IPS DF 6.9 (cell line): Measurements from ENCODE around the gene TRERF1.

Experiments
- DNase-seq: peaks from one replicate; pipeline ENCODE4 v3.0.0-alpha.2; 2013; ENCODE audit warnings: low read depth, low spot score
- H3K27ac ChIP-seq: one replicate; pipeline ENCODE4 v1.5.1; 2013; ENCODE audit warnings: low read length, control low read depth
- H3K27me3 ChIP-seq: 2 replicates; pipeline ENCODE4 v1.6.1; 2013; ENCODE audit warnings: mild to moderate bottlenecking, low read length; ENCODE audit not compliant: control insufficient read depth, insufficient read depth
- H3K36me3 ChIP-seq: 2 replicates; pipeline ENCODE4 v1.6.1; 2013; ENCODE audit warnings: low read length; ENCODE audit not compliant: control insufficient read depth, insufficient read depth
- H3K4me1 ChIP-seq: 2 replicates; pipeline ENCODE4 v1.6.1; 2013; ENCODE audit warnings: low read length; ENCODE audit not compliant: control insufficient read depth, insufficient read depth
- H3K4me3 ChIP-seq: 2 replicates; pipeline ENCODE4 v1.5.1; 2013; ENCODE audit warnings: mild to moderate bottlenecking, low read length
- H3K9me3 ChIP-seq: 2 replicates; pipeline ENCODE4 v1.6.1; 2013; ENCODE audit warnings: low read length, inconsistent platforms; ENCODE audit not compliant: control insufficient read depth, insufficient read depth
- WGBS: extraction: QIAGEN DNeasy Blood & Tissue Kit; methylation state at CpG from one replicate; pipeline ENCODE4 v1.1.7; 2013; ENCODE audit warnings: mixed read lengths, missing lambda C conversion rate; ENCODE audit not compliant: insufficient read length, insufficient coverage; 5-methylcytosine and 5-hydroxymethylcytosine counted together

TRERF1 gene

DNA sequence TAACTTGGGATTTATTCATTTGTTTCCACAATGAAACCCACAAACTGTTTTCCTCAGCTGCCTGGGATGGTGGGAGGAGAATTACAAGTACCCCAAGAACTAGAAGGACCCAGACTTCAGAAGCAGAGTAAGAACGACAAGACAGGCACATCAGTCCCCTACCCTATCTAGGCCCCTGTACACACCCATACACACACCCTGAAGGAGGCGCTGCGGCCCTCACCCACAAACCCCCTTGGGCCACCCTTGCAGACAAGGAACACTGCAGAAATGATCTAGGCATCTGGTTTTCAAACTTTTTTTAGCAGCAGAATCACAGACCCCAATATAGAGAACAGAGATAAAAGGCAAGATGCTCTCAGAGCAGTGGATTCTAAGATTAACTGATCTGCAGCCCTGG is 55.0 kb downstream of the TRERF1 start:
- no CpG with 5 or more reads among the region's 3 CpGs for WGBS
- Histone ChIP-seq H3K4me1 (peaks cover 4% of the 10 kb centered on the region; the same call in 1 of the 2 replicates), H3K9me3 (no peaks in the 10 kb centered on the region), H3K27ac (no peak overlapping the region), H3K4me3 (no peak overlapping the region), H3K36me3 (no peaks in the 10 kb centered on the region), H3K27me3 (no peaks in the 10 kb centered on the region)
- DNase-seq = no peak

DNA sequence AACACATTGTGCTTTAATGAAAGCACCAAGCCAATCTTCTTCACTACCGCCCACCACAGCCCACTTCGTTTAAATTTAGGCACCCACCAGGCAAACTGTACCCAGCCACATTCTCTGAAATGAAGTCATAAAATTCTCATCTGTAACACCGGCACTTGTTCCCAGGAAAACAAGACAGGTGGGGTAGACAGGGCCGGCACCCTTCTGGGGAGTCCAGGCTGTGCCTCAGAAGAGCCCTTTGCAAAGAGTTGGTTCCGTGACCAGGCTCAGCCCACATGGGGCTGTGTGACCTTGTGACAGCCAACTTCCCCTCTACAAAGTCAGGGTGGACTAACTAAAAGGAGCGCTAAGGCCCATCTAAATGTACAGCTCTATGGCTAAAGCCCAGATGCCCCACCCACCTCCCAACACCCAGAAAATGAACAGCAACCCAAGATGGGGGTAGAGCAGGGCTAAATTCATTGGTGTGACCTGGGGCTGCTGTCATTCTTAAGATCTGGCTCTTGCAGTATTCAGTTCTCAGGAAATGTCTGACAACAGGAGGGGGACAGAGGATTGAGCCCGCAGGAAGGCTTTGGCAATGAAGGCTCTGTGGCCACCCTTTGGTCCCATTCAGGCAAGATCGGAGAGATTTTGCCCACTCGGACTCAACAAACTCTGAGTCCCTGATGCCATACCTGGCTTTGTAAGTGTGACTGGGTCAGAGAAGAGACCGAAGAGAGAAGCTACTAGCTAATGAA is 56.7 kb downstream of the TRERF1 start:
- Histone ChIP-seq H3K27ac (no peak overlapping the region), H3K4me1 (peaks cover 6% of the 10 kb centered on the region), H3K36me3 (no peaks in the 10 kb centered on the region), H3K27me3 (no peaks in the 10 kb centered on the region), H3K9me3 (no peaks in the 10 kb centered on the region), H3K4me3 (no peak overlapping the region)
- DNase-seq = no peak
- WGBS = no CpG with 5 or more reads among the region's 10 CpGs

DNA sequence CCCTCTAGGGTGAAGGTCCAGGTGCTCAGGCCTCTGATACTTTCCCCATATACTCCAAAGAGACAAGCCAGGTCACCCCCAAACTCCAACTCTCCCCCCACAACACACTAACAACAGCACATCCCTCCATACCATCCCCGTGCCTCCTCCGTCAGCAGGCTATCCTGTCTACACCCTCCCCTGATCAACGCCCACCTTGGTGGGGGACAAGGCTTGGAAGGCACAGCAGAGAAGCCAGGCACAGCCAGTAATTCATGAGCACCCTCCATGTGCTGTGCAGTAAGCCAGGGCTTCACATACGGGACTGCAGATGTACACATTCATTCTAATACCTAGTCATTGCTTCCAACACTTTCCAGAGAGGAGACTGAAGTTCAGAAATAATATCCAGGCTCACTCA is 57.6 kb downstream of the TRERF1 start:
- Histone ChIP-seq H3K4me3 (no peak overlapping the region), H3K36me3 (no peaks in the 10 kb centered on the region), H3K27ac (no peak overlapping the region), H3K27me3 (no peaks in the 10 kb centered on the region), H3K9me3 (no peaks in the 10 kb centered on the region), H3K4me1 (peaks cover 6% of the 10 kb centered on the region)
- no CpG with 5 or more reads among the region's 4 CpGs for WGBS
- no peak for DNase-seq

DNA sequence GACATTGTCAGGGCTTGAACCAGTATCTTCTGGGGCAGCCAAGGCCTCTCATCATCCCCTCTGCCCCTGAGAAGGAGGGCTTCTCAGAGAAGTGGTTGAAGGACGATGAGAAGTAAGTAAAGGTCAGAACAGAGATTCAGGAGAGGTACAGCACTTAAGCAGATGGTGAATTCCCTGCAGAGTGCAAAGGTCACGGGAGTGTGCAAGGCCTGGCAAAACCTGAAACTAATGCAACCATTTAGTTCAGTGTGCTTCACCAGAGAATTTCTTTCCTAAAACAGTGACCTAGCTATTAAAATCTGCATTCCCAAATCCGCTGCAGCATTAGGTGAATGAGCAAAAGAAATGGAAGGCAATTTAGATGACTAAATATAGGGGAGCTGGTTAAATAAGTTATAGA is 58.4 kb downstream of the TRERF1 start:
- H3K4me1 ChIP-seq = peaks cover 6% of the 10 kb centered on the region
- H3K9me3 ChIP-seq = no peaks in the 10 kb centered on the region
- no peak overlapping the region for H3K4me3 ChIP-seq
- H3K27ac ChIP-seq = no peak overlapping the region
- no peaks in the 10 kb centered on the region for H3K27me3 ChIP-seq
- no CpG with 5 or more reads among the region's 3 CpGs for whole genome bisulfite sequencing
- DNase-seq = no peak
- H3K36me3 ChIP-seq = no peaks in the 10 kb centered on the region

DNA sequence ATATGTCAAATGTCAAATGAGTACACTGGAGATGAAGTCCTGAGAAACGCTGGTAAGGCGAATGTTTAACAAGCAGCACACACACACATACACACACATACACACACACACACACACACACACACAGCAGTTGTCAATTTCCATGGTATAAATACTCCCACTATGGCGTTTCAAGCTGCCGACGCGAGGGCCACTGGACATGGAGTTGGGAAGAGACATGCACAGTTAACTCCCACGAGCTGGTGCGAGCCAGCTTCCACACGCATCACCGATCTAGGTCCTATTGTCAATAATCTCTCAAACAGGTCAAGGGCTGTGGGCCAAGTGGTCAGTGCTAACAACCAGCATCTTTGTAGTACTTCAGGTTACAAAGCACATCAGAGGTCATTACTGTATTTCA is 58.9 kb downstream of the TRERF1 start:
- no peaks in the 10 kb centered on the region for H3K36me3 ChIP-seq
- WGBS = no CpG with 5 or more reads among the region's 10 CpGs
- H3K9me3 ChIP-seq = no peaks in the 10 kb centered on the region
- no peak overlapping the region for H3K4me3 ChIP-seq
- DNase-seq = no peak
- H3K4me1 ChIP-seq = peaks cover 6% of the 10 kb centered on the region
- H3K27me3 ChIP-seq = no peaks in the 10 kb centered on the region
- H3K27ac ChIP-seq = no peak overlapping the region

DNA sequence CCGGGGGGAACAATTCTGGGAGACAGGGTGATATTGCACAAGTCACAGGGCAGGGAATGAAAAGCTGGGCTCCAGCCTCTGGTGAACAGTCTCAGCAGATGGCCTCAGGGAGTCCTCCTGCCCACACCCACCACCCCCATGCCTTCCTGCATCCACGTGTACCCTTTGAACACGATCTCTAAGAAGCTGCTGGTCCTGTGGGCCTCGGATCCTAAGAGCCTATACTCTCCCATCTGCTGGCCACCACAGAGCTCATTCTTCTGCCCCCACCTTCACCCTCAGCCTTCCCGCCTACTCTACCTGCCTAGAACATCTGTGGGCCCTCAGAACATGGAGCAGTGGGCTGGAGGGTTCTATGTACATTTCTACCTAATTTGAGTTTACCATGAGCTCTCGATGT is 60.3 kb downstream of the TRERF1 start:
- H3K27me3 ChIP-seq = no peaks in the 10 kb centered on the region
- no peaks in the 10 kb centered on the region for H3K9me3 ChIP-seq
- no peaks in the 10 kb centered on the region for H3K36me3 ChIP-seq
- peaks cover 6% of the 10 kb centered on the region for H3K4me1 ChIP-seq
- H3K27ac ChIP-seq = no peak overlapping the region
- no peak for DNase-seq
- WGBS = no CpG with 5 or more reads among the region's 6 CpGs
- H3K4me3 ChIP-seq = no peak overlapping the region

DNA sequence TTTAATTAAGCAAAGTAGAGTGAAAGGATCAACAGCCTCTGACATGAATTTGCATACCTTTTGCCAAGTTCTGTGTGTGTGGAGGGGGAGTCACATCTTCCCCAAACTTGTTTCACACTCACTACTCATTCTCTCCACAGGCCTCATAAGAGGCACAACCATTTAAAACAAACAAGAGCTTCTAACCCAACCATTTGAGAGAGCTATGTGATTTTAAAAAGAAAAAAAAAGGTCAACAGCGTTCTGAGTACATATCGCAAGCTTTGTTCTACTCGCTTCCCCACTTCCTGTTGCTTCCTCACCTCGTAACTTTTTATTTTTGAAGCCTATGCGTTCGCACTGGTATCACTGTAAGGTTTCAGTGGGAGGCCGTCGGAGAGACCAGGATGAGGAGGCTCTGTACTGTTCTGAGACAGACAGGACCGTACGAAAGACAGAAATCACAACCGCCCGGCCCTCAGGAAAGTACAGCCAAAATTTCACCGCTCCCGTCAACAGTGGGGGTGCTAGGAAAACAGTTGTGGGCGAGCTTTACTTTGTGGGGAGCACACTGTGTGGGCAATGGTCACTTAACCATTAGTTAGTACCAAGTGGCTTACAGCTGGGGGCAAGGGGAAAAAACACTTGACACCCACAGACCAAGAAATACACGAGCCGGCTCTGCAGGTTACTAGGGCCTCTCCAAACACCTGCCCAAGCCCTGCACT is 61.3 kb downstream of the TRERF1 start:
- DNase-seq = no peak
- H3K27ac ChIP-seq = no peak overlapping the region
- WGBS = no CpG with 5 or more reads among the region's 17 CpGs
- H3K9me3 ChIP-seq = no peaks in the 10 kb centered on the region
- H3K36me3 ChIP-seq = no peaks in the 10 kb centered on the region
- H3K4me3 ChIP-seq = no peak overlapping the region
- no peaks in the 10 kb centered on the region for H3K27me3 ChIP-seq
- H3K4me1 ChIP-seq = peaks cover 4% of the 10 kb centered on the region; the same call in 1 of the 2 replicates

DNA sequence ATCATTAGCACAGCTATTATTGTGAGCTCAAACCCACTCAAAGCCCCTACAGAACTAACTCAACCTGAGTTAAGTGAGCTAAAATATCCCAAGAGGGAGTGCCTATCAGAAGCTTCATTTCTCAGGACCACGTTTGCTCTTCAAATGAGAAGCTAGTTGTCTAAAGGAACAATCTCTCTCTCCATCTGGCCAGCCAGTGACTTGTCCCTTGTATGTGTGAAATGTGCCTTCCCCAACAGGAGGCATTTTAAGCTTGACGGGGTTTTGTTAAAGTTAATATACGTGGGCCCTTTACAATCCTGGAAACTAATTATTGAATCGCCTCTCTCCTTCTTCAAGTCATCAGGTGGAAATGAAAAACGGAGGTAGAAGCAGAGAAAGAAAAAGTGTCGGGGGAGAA is 62.0 kb downstream of the TRERF1 start:
- H3K4me3 ChIP-seq = no peak overlapping the region
- H3K27me3 ChIP-seq = no peaks in the 10 kb centered on the region
- no peak for DNase-seq
- no CpG with 5 or more reads among the region's 6 CpGs for WGBS
- peaks cover 5% of the 10 kb centered on the region; the same call in 1 of the 2 replicates for H3K4me1 ChIP-seq
- no peaks in the 10 kb centered on the region for H3K36me3 ChIP-seq
- no peak overlapping the region for H3K27ac ChIP-seq
- no peaks in the 10 kb centered on the region for H3K9me3 ChIP-seq

DNA sequence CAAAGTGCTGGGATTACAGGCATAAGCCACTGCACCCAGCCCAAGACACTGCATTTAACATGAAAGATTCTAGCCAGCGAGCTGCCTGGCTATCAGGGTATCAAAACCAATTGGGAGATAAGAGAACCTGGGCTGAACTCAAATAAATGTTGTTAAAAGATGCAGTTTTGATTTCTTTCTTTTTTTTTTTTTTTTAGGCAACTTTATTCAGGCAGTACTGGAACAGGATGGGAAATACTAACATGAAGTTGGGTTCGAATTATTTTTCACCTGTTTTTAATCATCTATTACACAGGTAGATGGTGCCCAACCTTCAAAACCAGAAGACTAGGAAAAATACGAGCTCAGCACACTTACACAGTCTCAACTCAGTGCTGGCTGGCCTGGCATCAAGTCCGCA is 63.7 kb downstream of the TRERF1 start:
- no CpG with 5 or more reads among the region's 4 CpGs for WGBS
- DNase-seq = no peak
- no peaks in the 10 kb centered on the region for H3K27me3 ChIP-seq
- H3K27ac ChIP-seq = no peak overlapping the region
- H3K9me3 ChIP-seq = no peaks in the 10 kb centered on the region
- H3K4me1 ChIP-seq = peaks cover 5% of the 10 kb centered on the region; the same call in 1 of the 2 replicates
- H3K36me3 ChIP-seq = no peaks in the 10 kb centered on the region
- no peak overlapping the region for H3K4me3 ChIP-seq

DNA sequence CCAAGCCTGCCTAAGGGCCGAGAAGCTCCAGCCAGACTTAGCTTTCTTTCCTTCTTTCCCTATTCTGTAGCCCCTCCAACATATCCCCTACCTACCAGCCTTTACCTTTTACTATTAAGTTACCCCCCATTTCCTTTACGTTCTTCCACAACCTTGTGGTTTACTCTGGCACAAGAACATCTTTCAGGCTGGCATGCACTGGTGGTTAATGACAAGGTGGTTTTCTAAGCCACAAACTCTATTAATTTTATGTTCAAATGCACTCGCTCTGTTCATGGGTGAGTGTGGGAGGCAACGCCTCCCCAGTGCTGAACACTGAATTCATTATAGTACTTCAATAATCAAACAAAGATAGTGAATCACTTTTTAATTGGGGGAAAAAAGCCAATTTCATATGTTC is 64.4 kb downstream of the TRERF1 start:
- Histone ChIP-seq H3K27ac (no peak overlapping the region), H3K36me3 (no peaks in the 10 kb centered on the region), H3K27me3 (no peaks in the 10 kb centered on the region), H3K9me3 (no peaks in the 10 kb centered on the region), H3K4me1 (peaks cover 3% of the 10 kb centered on the region; the same call in 1 of the 2 replicates), H3K4me3 (no peak overlapping the region)
- no peak for DNase-seq
- WGBS = no CpG with 5 or more reads among the region's 4 CpGs
